GM18870 (cell line): ENCODE measurements around the gene XAB2.

Experiments
- ATAC-seq: cut with Tn5 transposase; IDR thresholded peaks from one replicate; pipeline ENCODE4 v1.9.1; 2021; ENCODE audit warnings: moderate library complexity; ENCODE audit not compliant: unreplicated experiment

The XAB2 gene

DNA sequence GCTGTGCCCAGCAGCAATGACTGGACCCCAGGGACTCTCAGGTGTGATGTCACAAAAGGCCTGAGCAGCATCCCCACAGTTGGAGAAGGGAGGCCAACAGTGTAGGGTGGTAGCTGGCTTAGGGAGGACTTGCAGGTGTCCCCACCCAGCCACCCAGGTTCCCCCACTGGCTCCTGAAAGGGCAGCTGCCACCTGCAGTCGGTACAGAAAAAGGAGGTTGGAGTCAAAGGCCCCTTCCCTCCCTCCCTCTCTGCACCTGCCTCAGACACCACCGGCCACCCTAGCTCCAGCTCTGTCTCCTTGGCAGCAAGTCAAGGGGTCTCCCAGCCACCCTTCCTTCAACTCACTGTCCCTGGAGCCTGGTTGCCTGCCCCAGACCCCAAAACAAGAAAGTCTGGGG is 4.4 kb upstream of the XAB2 start, which contains the start of gene PCP2:
Gene PCP2, minus strand, starts transcription at position 22 of the 400 bp plus-strand sequence. CDS start 262 bp downstream, outside the sequence.
- ATAC-seq = no peak

DNA sequence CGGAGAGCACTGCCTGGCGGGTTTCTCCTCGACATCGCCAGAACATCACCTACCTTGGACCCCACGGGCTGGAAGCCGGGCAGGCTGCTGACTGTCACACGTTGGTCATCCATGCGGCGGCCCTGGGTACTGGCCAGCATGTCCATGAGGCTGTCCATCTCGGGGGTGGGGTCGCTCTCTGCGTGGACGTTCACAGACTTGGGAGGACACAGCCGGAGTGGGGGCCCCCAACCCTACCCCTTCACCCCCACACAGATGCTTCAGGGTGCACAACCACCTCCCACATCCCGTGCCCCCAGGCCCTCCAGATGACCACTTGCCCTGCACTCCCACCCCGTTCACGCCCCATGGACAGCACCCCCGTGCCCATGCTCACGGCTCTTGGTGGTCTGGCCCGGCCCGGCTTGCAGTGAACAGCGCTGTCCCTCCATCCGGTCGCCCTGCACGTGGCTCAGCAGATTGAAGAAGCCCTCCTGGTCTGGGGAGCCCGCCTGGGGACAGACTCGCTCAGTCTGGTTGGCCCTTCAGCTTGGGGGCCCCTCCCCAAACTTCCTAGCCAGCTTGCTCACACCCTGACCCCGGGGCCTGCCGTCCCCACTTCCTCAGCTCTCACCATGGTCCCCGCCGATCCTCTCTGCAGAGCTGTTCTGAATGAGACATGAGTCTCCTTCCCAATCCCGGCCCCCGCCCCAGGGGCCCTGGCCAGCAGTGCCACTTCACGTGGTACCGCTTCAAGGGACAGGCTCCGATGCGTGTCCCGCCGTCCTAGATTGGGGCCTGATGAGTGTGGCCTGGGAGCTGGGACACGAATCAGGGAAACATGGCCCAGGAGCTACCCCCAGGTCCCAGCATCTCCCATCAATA is 3.2 kb upstream of the XAB2 start:
- no peak for ATAC-seq

DNA sequence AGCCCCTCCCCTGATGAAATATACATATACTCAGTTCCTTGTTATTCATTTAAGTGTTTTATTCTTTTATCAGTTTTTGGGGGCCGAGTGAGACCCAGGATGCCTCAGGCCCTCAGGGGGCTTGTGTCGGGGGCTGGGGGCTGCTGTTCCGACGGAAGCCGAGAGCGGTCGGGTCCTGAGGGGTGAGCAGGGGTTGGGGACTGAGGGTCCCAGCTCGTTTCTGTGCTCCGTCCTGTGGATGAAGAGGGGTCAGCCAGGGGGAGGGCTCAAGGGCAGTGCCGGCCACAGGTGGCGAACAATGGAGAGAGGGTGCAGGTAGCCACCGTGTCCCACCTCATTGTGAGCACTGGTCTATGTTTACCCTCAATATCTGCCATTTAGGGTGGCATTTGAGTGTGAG is 2.2 kb upstream of the XAB2 start:
- ATAC-seq = no peak

GRCh38 chr19:7628589-7629311 is 595 bp downstream of the XAB2 start:
- ATAC-seq = no peak

DNA sequence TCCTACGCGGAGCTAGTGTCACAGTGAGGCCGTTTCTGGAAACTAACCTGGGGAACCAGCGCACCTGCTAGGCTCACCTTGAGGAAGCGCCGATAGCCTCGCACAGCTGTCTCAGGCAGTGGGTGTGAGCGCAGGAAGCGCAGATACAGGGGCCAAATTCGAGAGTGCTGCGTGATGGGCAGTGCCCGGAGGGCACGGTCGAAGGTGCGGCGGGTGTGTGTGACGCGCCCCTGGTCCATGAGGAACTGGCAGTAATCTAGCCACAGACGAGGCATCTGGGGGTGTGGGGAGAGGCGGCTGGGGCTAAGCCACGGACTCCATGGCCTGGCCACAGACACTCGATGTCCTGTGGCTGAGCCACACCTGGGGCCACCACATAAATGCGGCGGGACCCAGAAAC is 2.2 kb downstream of the XAB2 start:
- ATAC-seq = no peak

- no peak for ATAC-seq
These were observed 3.5 kb downstream of the XAB2 start for GRCh38 chr19:7625763-7626372.

DNA sequence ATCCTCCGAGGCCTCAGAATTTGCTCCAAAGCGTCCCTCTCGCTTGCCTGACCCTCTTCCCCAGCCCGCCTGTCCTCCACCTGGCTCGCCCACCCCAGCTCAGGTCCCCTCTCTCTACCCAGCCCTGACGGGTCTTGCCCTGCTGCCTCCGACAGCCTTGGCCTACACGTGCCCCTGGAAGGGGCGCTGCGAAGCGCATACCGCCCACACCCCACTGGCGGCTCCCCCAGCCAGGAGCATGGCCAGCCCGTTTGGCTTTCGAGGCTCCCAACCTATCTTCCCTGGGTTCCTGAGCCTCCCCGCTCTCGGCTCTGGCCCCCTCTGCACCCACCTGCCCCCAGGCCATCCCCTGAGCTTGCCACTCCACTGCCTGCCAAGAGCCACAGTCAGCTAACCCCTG is 4.5 kb downstream of the XAB2 start:
- ATAC-seq = no peak

GRCh38 chr19:7623725-7624603 is 5.4 kb downstream of the XAB2 start:
- ATAC-seq = no peak

GRCh38 chr19:7622933-7623685 is 6.2 kb downstream of the XAB2 start:
- no peak for ATAC-seq

DNA sequence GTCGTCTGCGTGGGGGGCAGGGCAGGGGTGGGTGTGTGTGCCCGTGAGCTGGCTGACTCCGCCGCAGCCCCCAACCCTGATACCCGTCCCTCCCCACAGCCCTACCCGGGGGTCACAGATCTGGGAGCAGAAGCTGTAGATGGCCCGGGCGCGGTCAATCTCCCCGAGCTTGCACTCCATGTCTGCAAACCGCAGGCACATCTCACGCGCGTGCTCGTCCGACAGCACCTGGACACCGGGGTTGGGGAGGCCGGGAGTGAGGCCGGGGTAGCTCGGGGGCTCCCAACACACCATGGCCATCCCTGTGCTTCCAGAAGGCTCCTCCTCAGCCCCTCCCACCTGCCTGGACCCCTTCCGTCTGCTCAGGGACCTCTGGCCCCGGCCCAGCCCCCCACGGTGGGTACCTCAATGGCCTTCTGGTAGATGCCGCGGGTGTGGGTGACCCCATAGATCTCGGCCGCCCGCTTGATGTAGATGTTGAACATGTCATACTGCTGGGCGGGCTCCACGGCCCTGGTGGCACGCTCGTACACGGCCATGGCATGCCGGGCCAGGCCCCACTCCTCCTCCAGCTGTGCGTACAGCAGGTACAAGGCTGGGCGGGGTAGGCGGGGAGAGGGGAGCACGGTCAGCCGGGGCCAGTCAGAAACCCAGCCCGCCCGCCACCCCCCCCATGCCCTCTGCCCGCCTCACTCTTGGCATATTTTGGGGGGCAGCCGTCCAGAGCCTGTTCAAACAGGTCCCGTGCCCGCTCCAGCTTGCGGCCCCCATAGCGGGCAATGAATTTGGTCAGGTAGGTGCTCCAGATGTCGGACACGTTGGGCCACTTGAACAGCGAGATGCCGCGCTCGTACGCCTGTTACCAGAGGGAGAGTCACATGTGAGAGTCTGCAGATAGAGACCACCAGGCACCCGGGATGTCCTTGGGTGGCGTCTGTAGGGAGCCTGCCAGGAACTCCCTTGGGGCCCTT is 8.6 kb downstream of the XAB2 start:
- ATAC-seq = no peak

GRCh38 chr19:7619671-7620441 is 9.5 kb downstream of the XAB2 start:
- no peak for ATAC-seq

- ATAC-seq = no peak
These were observed 10.4 kb downstream of the XAB2 start for GRCh38 chr19:7618771-7619510.

GRCh38 chr19:7618348-7618747 is 11.0 kb downstream of the XAB2 start:
- no peak for ATAC-seq

- no peak for ATAC-seq
These were observed 11.6 kb downstream of the XAB2 start for GRCh38 chr19:7617735-7618134.

DNA sequence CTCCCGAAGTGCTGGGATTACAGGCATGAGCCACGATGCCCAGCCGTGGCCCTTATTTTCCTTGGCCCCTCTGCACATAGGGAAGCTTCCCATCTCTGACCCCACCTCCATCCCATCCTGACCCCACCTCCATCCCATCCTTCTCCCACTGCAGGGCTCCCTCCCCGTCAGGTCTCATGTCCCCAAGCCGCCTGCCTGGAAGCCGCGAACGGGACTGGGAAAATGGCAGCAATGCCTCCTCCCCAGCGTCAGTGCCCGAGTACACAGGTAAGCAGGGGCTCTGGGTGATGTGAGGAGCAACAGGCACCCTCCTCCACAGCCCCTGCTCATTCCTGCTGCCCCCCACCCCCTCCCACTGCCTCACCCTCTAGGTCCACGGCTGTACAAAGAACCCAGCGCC is 12.2 kb downstream of the XAB2 start:
- no peak for ATAC-seq

- ATAC-seq = no peak
These were observed 14.2 kb downstream of the XAB2 start for GRCh38 chr19:7614859-7615741.
